Fibroblast of lung (primary cell): ENCODE data around the gene NFASC. TPM values are rescaled to one million over a fixed set of nuclear protein-coding genes. Genes with fewer than 3 reads are reported as not detected.

Experiments used
- DNase-seq, 2 donors: peaks; one replicate each; pipeline versions ENCODE4 v3.0.0 to v3.0.0-alpha.2; 2010; ENCODE audit warnings: low read depth in 2 of 2
- H2AFZ ChIP-seq: 2 replicates; pipeline ENCODE4 v1.5.1; 2012; ENCODE audit warnings: low read length, control low read depth, inconsistent platforms
- H3K27ac ChIP-seq: 2 replicates; pipeline ENCODE4 v1.5.1; 2011; ENCODE audit warnings: low read length, control low read depth; ENCODE audit not compliant: insufficient read depth
- H3K27me3 ChIP-seq: 2 replicates; pipeline ENCODE4 v1.5.1; 2011; ENCODE audit warnings: mild to moderate bottlenecking, low read length; ENCODE audit not compliant: control insufficient read depth, insufficient read depth
- H3K36me3 ChIP-seq: 2 replicates; pipeline ENCODE4 v1.5.1; 2011; ENCODE audit warnings: low read length; ENCODE audit not compliant: control insufficient read depth, insufficient read depth
- H3K4me1 ChIP-seq: 2 replicates; pipeline ENCODE4 v1.5.1; 2011; ENCODE audit warnings: low read length; ENCODE audit not compliant: control insufficient read depth, insufficient read depth; ENCODE audit errors: extremely low read depth
- H3K4me2 ChIP-seq: 2 replicates; pipeline ENCODE4 v1.5.1; 2011; ENCODE audit warnings: low read length, control low read depth; ENCODE audit not compliant: insufficient read depth; ENCODE audit errors: extremely low read depth
- H3K4me3 ChIP-seq, 4 experiments: fragments of 200-600 bp in 1 of 4; sonication (generic) in 1 of 4; replicated peaks in 1 of 4; 2 replicates each; pipeline ENCODE4 v1.5.1; 2011 to 2016; ENCODE audit warnings: low read length in 4 of 4, low read depth in 3 of 4, mild to moderate bottlenecking in 3 of 4, control low read depth in 2 of 4, inconsistent platforms in 1 of 4, mixed read lengths in 1 of 4; ENCODE audit not compliant: insufficient read depth in 1 of 4; ENCODE audit errors: control extremely low read depth in 1 of 4
- H3K79me2 ChIP-seq: 2 replicates; pipeline ENCODE4 v1.5.1; 2012; ENCODE audit warnings: mild to moderate bottlenecking, low read length, inconsistent platforms; ENCODE audit not compliant: control insufficient read depth, insufficient read depth
- H3K9ac ChIP-seq: 2 replicates; pipeline ENCODE4 v1.5.1; 2011; ENCODE audit warnings: mild to moderate bottlenecking, low read length, control low read depth; ENCODE audit not compliant: insufficient read depth
- H3K9me3 ChIP-seq: 2 replicates; pipeline ENCODE4 v1.5.1; 2012; ENCODE audit warnings: low read depth, low read length; ENCODE audit not compliant: control insufficient read depth, insufficient read depth
- H4K20me1 ChIP-seq: 2 replicates; pipeline ENCODE4 v1.5.1; 2011; ENCODE audit warnings: low read length; ENCODE audit not compliant: control insufficient read depth, insufficient read depth; ENCODE audit errors: extremely low read depth
- CTCF ChIP-seq, 2 donors: IDR thresholded peaks in 1 of 2; conservative IDR thresholded peaks in 1 of 2; 1 replicate in 1 of 2; 2 replicates in 1 of 2; pipeline ENCODE4 v1.5.1; 2011 to 2012; ENCODE audit warnings: low read length in 2 of 2, control low read depth in 1 of 2, inconsistent platforms in 1 of 2, low read depth in 1 of 2, mild to moderate bottlenecking in 1 of 2
- EZH2 ChIP-seq: IDR thresholded peaks from 2 replicates; pipeline ENCODE4 v1.5.1; 2012; ENCODE audit warnings: low read length, control low read depth, mild to moderate bottlenecking; ENCODE audit errors: missing control alignments
- polyA plus RNA-seq, 2 donors: library from polyadenylated mRNA; depleted of rRNA in 1 of 2; stranded (reverse) in 1 of 2; unstranded in 1 of 2; fragments of >200 nt; gene quantifications; 2 replicates each; pipeline ENCODE4 v1.2.1, GENCODE V29; 2011 to 2012; ENCODE audit warnings: missing spikeins in 1 of 2
- total RNA-seq: library from RNA; depleted of rRNA; stranded (reverse); fragments of >200 nt; gene quantifications from 2 replicates; pipeline ENCODE4 v1.2.1, GENCODE V29; 2014

NFASC gene
- total and polyA plus RNA-seq, 2 donors (not counting 1 experiment from before 2014, with no cell fraction given) = 13.4 to 16.5 TPM

GRCh38 chr1:205014783-205015182 is 144.1 kb downstream of the NFASC start:
- Histone ChIP-seq H3K27me3 (no peaks in the 10 kb centered on the region), H3K9me3 (no peaks in the 10 kb centered on the region), H3K4me1 (no peaks in the 10 kb centered on the region), H3K27ac (no peak overlapping the region), H2AFZ (no peak overlapping the region), H4K20me1 (no peaks in the 10 kb centered on the region), H3K79me2 (no peaks in the 10 kb centered on the region), H3K9ac (no peak overlapping the region), H3K4me3 (no peak overlapping the region), H3K36me3 (no peaks in the 10 kb centered on the region), H3K4me2 (no peak overlapping the region)
- DNase-seq = no peak
- no peak for TF ChIP-seq EZH2
- no peak for TF ChIP-seq CTCF (conservative IDR thresholded peaks at IDR 0.05 in 1 of 2, IDR thresholded peaks at IDR 0.05 in 1 of 2; ENCODE audit: low read depth in 1 of 2, low read length in 2 of 2)

- H3K27ac ChIP-seq = no peak overlapping the region
- H3K4me3 ChIP-seq = no peak overlapping the region
- H3K4me1 ChIP-seq = no peaks in the 10 kb centered on the region
- H3K79me2 ChIP-seq = no peaks in the 10 kb centered on the region
- H3K4me2 ChIP-seq = no peak overlapping the region
- TF ChIP-seq EZH2 = no peak
- no peak for TF ChIP-seq CTCF (conservative IDR thresholded peaks at IDR 0.05 in 1 of 2, IDR thresholded peaks at IDR 0.05 in 1 of 2; ENCODE audit: low read depth in 1 of 2, low read length in 2 of 2)
- H3K9me3 ChIP-seq = no peaks in the 10 kb centered on the region
- DNase-seq = no peak
- H3K9ac ChIP-seq = no peak overlapping the region
- H2AFZ ChIP-seq = no peak overlapping the region
- no peaks in the 10 kb centered on the region for H3K36me3 ChIP-seq
- H4K20me1 ChIP-seq = no peaks in the 10 kb centered on the region
- no peaks in the 10 kb centered on the region for H3K27me3 ChIP-seq
Measured at GRCh38 chr1:205015241-205015640, 144.6 kb downstream of the NFASC start.

GRCh38 chr1:205016075-205016474 is 145.4 kb downstream of the NFASC start:
- TF ChIP-seq CTCF (conservative IDR thresholded peaks at IDR 0.05 in 1 of 2, IDR thresholded peaks at IDR 0.05 in 1 of 2; ENCODE audit: low read depth in 1 of 2, low read length in 2 of 2) (no peak), EZH2 (no peak)

More at GRCh38 chr1:205016075-205016474, 145.4 kb downstream of the NFASC start:
- Histone ChIP-seq H3K4me2 (no peak overlapping the region), H3K36me3 (no peaks in the 10 kb centered on the region), H3K27ac (no peak overlapping the region), H3K27me3 (no peaks in the 10 kb centered on the region), H3K4me3 (no peak overlapping the region), H3K4me1 (no peaks in the 10 kb centered on the region), H3K79me2 (no peaks in the 10 kb centered on the region), H3K9ac (no peak overlapping the region), H2AFZ (no peak overlapping the region), H4K20me1 (no peaks in the 10 kb centered on the region), H3K9me3 (no peaks in the 10 kb centered on the region)
- DNase-seq = no peak
